HG03342 (cell line): ENCODE results near the gene ST6GALNAC3.
A peak's percentile ranks its signal among the peaks of the same experiment; 100 is the strongest.

ENCODE experiments used
- ATAC-seq: cut with Tn5 transposase; IDR thresholded peaks from one replicate; pipeline ENCODE4 v1.9.1; 2021; ENCODE audit warnings: mild to moderate bottlenecking, moderate library complexity; ENCODE audit not compliant: unreplicated experiment

ST6GALNAC3 gene

GRCh38 chr1:76408303-76408702 is 333.8 kb downstream of the ST6GALNAC3 start:
- ATAC-seq = no peak

GRCh38 chr1:76410499-76410898 is 336.0 kb downstream of the ST6GALNAC3 start:
- no peak for ATAC-seq

- no peak for ATAC-seq
These were observed 344.0 kb downstream of the ST6GALNAC3 start for GRCh38 chr1:76418531-76418930.

DNA sequence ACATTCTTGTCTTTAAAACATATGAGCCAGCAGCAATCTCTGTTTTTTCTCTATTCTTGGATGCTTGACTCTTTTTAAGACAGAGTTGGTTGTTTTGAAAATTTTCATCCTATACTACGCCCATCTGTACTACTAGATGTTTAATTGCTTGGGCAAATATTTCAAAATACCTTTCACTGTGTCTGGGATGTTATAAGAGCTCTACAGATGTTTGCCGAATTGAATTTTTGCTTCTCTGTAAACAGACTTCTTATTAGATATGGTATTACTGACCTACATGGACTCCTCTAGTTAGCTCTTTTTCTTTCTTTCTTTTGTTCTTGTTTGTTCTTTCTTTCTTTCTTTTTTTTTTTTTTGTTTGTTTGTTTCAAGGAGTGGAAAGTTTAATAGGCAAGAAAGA is 345.1 kb downstream of the ST6GALNAC3 start:
- ATAC-seq = no peak

GRCh38 chr1:76425201-76426145 is 350.9 kb downstream of the ST6GALNAC3 start:
- ATAC-seq = peak; percentile 68

DNA sequence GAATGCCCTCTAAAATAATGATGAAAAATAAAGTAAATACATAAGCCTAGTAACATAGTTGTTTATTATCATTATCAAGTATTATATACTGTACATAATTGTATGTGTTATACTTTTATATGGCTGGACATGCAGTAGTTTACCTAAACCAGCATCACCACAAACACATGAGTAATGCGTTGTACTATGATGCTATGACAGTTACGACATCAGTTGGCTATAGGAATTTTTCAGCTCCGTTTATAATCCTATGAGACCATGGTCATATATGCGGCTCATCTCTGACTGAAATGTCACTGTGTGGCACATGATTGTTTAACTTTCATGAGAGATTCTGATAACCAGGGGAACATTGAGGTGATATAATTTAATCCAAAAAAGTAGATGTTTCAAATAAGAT is 352.1 kb downstream of the ST6GALNAC3 start:
- no peak for ATAC-seq

- ATAC-seq = no peak
These were observed 353.5 kb downstream of the ST6GALNAC3 start for GRCh38 chr1:76428028-76428427.

DNA sequence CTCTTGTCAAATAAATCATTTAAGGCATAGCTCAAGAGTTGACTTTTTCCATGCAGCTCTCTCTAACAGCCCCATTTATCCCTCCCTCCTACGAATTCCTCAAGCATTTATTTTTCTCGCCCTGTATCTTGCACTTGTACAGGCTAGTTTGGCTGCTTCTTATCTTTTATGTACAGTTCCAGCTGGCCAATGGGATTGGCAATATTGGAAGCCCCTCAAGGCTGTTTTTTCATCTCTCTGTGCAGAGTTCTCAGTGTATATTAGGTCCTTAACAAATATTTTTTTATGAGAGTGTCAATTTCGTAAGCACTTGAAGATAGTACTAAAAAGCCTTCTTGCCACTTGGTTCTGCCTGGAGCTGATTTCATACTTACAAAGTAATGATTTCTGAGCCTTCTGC is 356.0 kb downstream of the ST6GALNAC3 start:
- no peak for ATAC-seq

DNA sequence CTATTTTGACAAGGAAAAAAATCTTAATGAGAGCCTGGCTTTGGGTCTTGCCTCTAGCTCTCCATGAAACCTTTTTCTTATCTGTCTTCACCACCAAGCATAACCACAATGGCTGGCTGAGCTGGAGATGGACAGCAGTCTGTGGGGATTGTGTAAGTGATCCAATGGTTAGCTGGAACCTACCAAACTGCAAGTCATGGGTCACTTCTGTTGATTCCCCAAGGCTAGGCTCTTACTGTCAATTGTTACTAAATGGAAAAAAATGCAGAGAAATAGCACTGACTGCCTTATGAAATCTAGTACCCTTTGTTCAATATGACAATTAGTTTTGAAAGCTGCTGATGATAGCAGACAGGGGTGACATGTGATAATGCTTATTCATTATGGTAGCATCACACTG is 359.0 kb downstream of the ST6GALNAC3 start:
- no peak for ATAC-seq

DNA sequence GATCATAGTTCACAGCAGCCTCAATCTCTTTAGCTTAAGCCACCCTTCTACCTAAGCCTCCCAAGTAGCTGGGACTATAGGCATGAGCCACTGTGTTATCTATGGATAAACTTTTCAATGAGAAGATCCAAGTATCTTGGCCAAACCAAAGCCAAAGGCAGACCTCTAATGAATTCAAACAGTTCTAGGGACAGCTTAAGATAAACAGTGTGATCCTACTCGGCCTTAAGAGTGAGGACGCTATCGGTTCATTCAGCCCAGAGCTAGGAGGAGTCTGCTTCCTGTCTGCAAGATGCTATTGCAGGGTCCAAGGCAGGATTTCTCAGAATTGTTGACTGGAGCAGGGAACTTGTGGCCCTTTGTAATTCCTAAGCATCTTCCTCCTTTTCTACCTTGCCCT is 368.7 kb downstream of the ST6GALNAC3 start:
- ATAC-seq = no peak

DNA sequence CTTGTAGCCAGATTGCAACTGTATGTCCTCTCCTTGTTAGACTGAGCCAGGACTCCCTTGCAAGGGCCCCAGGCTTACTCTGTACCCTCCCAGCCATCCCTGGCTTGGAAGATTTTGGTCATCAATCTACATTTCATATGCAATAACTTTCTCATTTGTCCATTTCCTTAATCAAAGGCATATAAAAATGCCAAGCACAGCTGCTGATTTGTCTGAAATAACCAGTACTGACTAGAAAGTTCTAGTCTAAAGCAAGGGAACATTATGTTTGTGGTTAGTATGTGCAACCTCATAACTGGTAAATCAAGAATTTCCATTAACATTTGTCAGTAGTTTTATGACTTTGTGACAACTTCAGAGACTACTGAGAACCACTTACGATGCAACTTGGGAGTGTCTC is 370.2 kb downstream of the ST6GALNAC3 start:
- no peak for ATAC-seq

GRCh38 chr1:76450229-76450628 is 375.7 kb downstream of the ST6GALNAC3 start:
- ATAC-seq = no peak

DNA sequence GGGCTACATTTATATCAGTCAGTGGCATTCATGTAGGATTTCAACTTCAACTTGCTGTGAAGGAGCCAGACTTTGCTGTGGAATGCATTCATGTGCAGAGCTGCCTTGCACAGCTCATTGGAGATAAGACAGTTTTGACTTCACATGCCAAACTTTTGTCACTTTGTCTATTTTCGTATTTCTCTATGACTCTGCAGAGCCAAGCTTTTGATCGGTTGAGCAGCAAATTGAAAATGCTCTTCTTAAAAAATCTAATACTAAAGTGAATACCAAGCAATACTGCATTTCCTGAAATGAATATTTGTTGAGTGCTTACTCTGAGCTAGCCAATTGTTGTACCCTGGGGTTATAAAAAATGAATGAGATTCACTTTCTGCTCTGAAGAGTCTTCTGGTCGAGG is 388.7 kb downstream of the ST6GALNAC3 start:
- no peak for ATAC-seq

GRCh38 chr1:76463849-76464248 is 389.3 kb downstream of the ST6GALNAC3 start:
- no peak for ATAC-seq

GRCh38 chr1:76465030-76465429 is 390.5 kb downstream of the ST6GALNAC3 start:
- ATAC-seq = no peak

- no peak for ATAC-seq
These were observed 395.6 kb downstream of the ST6GALNAC3 start for GRCh38 chr1:76470166-76470565.

DNA sequence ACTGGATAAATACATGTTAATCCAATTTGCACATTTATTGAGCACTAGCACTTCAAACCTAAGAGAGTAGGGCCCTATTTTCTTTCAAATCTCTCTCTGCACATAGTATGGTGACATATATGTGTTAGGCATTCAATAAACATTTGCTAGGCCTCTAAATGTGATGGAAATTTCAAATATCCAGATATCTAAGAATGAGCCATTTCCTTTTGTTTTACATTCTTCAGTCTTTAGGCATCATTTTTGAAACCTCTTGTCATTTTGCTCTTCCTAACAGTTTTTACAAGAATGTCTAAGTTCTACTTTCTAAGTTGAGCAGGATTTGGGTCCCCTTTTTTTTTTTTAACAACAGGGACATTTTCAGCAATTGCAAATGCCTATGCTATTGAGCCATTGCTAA is 397.0 kb downstream of the ST6GALNAC3 start:
- no peak for ATAC-seq

DNA sequence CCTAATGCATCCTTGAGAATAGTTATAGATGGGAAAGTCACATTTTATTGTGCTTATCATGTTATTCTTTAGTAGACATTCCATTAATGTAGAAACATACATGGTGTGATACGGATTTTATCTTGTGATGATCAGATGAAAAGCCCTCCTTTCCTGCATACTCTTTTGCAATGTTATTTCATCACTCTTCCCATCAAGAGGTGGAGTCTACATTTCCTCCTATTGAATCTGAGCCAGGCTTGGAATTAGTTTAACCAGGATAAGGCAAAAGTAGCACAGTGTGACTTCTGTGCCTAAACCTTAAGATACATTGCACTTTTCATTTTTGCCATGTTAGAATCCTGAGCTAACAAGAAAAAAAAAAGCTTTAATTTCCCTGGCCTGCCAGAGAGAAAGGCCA is 399.0 kb downstream of the ST6GALNAC3 start:
- ATAC-seq = no peak

- ATAC-seq = no peak
These were observed 400.4 kb downstream of the ST6GALNAC3 start for GRCh38 chr1:76474922-76475321.

GRCh38 chr1:76477156-76477555 is 402.6 kb downstream of the ST6GALNAC3 start:
- no peak for ATAC-seq

DNA sequence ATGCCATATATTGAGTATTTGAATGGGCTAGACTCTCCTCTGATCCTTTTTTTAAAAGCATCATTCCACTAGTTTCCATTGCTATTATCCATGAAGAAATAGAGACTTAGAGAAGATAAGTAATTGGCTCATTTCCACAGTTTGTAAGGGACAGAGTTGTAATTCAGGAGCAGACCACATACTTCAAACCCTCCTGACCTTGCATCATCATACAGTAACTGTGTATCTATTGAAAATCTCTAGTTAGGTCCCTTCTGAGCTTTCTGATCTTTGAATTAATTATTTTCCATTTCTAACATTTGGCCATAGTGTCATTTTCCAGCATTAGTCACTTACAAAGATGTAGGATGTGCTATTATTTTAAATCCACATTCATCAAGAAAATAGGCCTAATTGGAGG is 406.3 kb downstream of the ST6GALNAC3 start:
- ATAC-seq = no peak

- ATAC-seq = no peak
These were observed 407.1 kb downstream of the ST6GALNAC3 start for GRCh38 chr1:76481672-76482071.

DNA sequence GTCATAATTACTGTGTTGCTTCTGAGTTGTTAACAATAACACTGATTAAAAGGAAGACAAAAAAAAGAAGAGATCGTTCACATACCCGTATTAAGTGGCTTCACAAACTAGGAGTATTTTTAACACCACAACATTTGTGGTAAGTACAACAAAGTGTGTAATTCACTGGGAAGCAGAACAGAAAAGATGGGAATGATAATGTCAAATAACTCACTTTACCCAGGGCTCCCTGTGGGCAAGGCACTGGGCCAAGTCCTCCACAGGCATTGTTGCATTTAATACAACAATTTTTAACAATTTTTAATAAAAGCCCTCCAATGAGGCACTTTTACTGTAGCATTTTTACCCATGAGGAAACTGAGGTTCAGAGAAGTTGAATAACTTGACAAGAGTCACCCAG is 407.7 kb downstream of the ST6GALNAC3 start:
- no peak for ATAC-seq
